ENCODE measurements around the gene UAP1L1. TPM values are rescaled to one million over a fixed set of nuclear protein-coding genes. Genes with fewer than 3 reads are reported as not detected.

Gene UAP1L1
- total and polyA plus RNA-seq, 2 of the 4 experiments (the other 2 are of a cell fraction): 2.3 to 9.8 TPM

- DNase-seq: no peak
- Histone ChIP-seq H3K14ac (replicated peaks; ENCODE audit: low read depth, low read length) (no peak overlapping the region), H3K9me1 (ENCODE audit: insufficient read depth, low read length) (no peaks in the 10 kb centered on the region), H3K9ac (ENCODE audit: low read depth, low read length) (no peak overlapping the region), H3K4ac (ENCODE audit: low read depth, low read length) (no peak overlapping the region), H2AFZ (replicated peaks; ENCODE audit: low read length, poor library complexity) (no peak overlapping the region), H2AK9ac (replicated peaks; ENCODE audit: low read depth, low read length, poor library complexity) (no peak overlapping the region), H4K20me1 (ENCODE audit: insufficient read depth, low read length) (no peaks in the 10 kb centered on the region; the same call in 1 of the 2 replicates), H3K79me1 (ENCODE audit: low read depth in 1 of 2, low read length in 2 of 2) (no peaks in the 10 kb centered on the region), H3K27ac (ENCODE audit: insufficient read depth, low read length) (no peak overlapping the region), H4K5ac (ENCODE audit: low read depth, low read length) (no peak overlapping the region), H3K18ac (ENCODE audit: low read depth, low read length) (no peak overlapping the region), H2BK120ac (ENCODE audit: low read depth, low read length) (no peak overlapping the region), H2BK20ac (ENCODE audit: low read depth, low read length) (no peak overlapping the region), H3K56ac (ENCODE audit: extremely low read depth, insufficient read depth, low read length) (no peak overlapping the region), H3K23ac (ENCODE audit: low read depth, low read length) (no peak overlapping the region), H2BK15ac (ENCODE audit: low read depth, low read length) (no peak overlapping the region), H3K4me2 (ENCODE audit: low read depth, low read length) (no peak overlapping the region), H3K36me3 (ENCODE audit: control insufficient read depth, insufficient read depth, low read length) (no peaks in the 10 kb centered on the region), H2BK5ac (ENCODE audit: low read depth, low read length, poor library complexity, severe bottlenecking) (no peak overlapping the region), H3K27me3 (ENCODE audit: control insufficient read depth, insufficient read depth, low read length) (peaks cover 79% of the 10 kb centered on the region), H3K4me3 (ENCODE audit: insufficient read depth, low read depth, low read length) (no peak overlapping the region), H3K4me1 (ENCODE audit: control insufficient read depth, insufficient read depth, low read length) (peaks cover 3% of the 10 kb centered on the region; the same call in 1 of the 2 replicates), H4K91ac (ENCODE audit: insufficient read depth, low read depth, low read length) (no peak overlapping the region), H2AK5ac (ENCODE audit: low read depth, low read length) (no peak overlapping the region), H4K8ac (ENCODE audit: low read depth in 2 of 2, low read length in 2 of 2) (no peak overlapping the region), H3K9me3 (ENCODE audit: control insufficient read depth, insufficient read depth, low read length) (no peaks in the 10 kb centered on the region)
- in situ Hi-C loops (cut with MboI; ENCODE audit: low sequenced_read_pairs) (no loop called here), intact Hi-C loops (cut with micrococcal nuclease) (no loop called here), dilution Hi-C loops (cut with HindIII; ENCODE audit: low sequenced_read_pairs, unreplicated experiment) (no loop called here)
- CTCF ChIA-PET: interaction anchor here (0.8 kb wide), 2 partner anchors 16 to 19 kb away, joined by 3 read pairs; no protein-coding TSS in a partner anchor
- TF ChIP-seq POLR2A (IDR thresholded peaks at IDR 0.05; ENCODE audit: low read depth, low read length) (no peak), NFE2L2 (IDR thresholded peaks at IDR 0.05; ENCODE audit: low read depth, low read length) (no peak), MAFK (IDR thresholded peaks at IDR 0.05; ENCODE audit: low read depth, low read length) (no peak), MXI1 (IDR thresholded peaks at IDR 0.05; ENCODE audit: borderline replicate concordance, low read depth, low read length) (no peak), RFX5 (IDR thresholded peaks at IDR 0.05; ENCODE audit: low read depth, low read length) (no peak), CHD1 (IDR thresholded peaks at IDR 0.05; ENCODE audit: low read depth, low read length) (no peak), MAZ (IDR thresholded peaks at IDR 0.05; ENCODE audit: borderline replicate concordance, low read depth, low read length) (no peak), RAD21 (IDR thresholded peaks at IDR 0.05; ENCODE audit: low read length) (no peak), CEBPB (IDR thresholded peaks at IDR 0.05; ENCODE audit: low read depth, low read length) (no peak), RCOR1 (IDR thresholded peaks at IDR 0.05; ENCODE audit: insufficient replicate concordance, low read length) (no peak), CTCF (conservative IDR thresholded peaks at IDR 0.05; ENCODE audit: low read depth, low read length) (no peak)
- POLR2A ChIA-PET (ENCODE audit: unreplicated experiment): interaction anchor here (0.5 kb wide), 1 partner anchor 947 kb away, joined by 8 read pairs; no protein-coding TSS in a partner anchor
- BruUV-seq (replicated peaks): no TSS peak
- WGBS, 2 experiments (ENCODE audit: extremely low coverage in 2 of 2, insufficient read length in 1 of 2): no CpG with 5 or more reads among the region's 8 CpGs
- no peak for ATAC-seq (ENCODE audit: low read depth)
Observed at GRCh38 chr9:137052293-137052692, 25.0 kb upstream of the UAP1L1 start.
